DND-41 (cell line): Measurements from ENCODE around the gene CHRM4.

Experiments
- ATAC-seq: fragments of 200-7000 bp; cut with Tn5 transposase; 3 replicates; pipeline ENCODE4 v1.9.1; 2021; ENCODE audit warnings: low read depth; ENCODE audit not compliant: insufficient read depth
- DNase-seq: peaks from one replicate; pipeline ENCODE4 v3.0.0-alpha.2; 2020
- H2AFZ ChIP-seq: 2 replicates; pipeline ENCODE4 v1.6.0; 2012; ENCODE audit warnings: low read depth, low read length
- H3K27ac ChIP-seq: 2 replicates; pipeline ENCODE4 v1.5.1; 2012; ENCODE audit warnings: low read length, inconsistent platforms
- H3K27me3 ChIP-seq: fragments of 200-600 bp; sonication (generic); 2 replicates; pipeline ENCODE4 v1.6.0; 2012; ENCODE audit warnings: low read length, mild to moderate bottlenecking, inconsistent platforms; ENCODE audit not compliant: insufficient read depth, poor library complexity
- H3K36me3 ChIP-seq: 2 replicates; pipeline ENCODE4 v1.5.1; 2012; ENCODE audit warnings: low read length, inconsistent platforms; ENCODE audit not compliant: insufficient read depth
- H3K4me1 ChIP-seq: 2 replicates; pipeline ENCODE4 v1.5.1; 2012; ENCODE audit warnings: mild to moderate bottlenecking, low read length; ENCODE audit not compliant: insufficient read depth
- H3K4me2 ChIP-seq: 2 replicates; pipeline ENCODE4 v1.6.0; 2012; ENCODE audit warnings: mild to moderate bottlenecking, moderate library complexity, low read length, inconsistent platforms; ENCODE audit not compliant: insufficient read depth
- H3K4me3 ChIP-seq, 2 experiments: fragments of 200-600 bp in 1 of 2; shearing (Covaris generic) in 1 of 2; 2 replicates each; pipeline ENCODE4 v1.5.1; 2012 to 2016; ENCODE audit warnings: inconsistent platforms in 2 of 2, low read length in 2 of 2, mild to moderate bottlenecking in 2 of 2, low read depth in 1 of 2, moderate library complexity in 1 of 2
- H3K79me2 ChIP-seq: 2 replicates; pipeline ENCODE4 v1.6.0; 2012; ENCODE audit warnings: low read length, inconsistent platforms; ENCODE audit not compliant: insufficient read depth
- H3K9ac ChIP-seq: 2 replicates; pipeline ENCODE4 v1.6.0; 2012; ENCODE audit warnings: low read depth, mild to moderate bottlenecking, inconsistent platforms, low read length, moderate library complexity
- H3K9me3 ChIP-seq: 2 replicates; pipeline ENCODE4 v1.5.1; 2012; ENCODE audit warnings: low read length, moderate library complexity, mild to moderate bottlenecking, inconsistent platforms; ENCODE audit not compliant: insufficient read depth, severe bottlenecking
- H4K20me1 ChIP-seq: 2 replicates; pipeline ENCODE4 v1.6.0; 2012; ENCODE audit warnings: low read length; ENCODE audit not compliant: insufficient read depth
- EZH2 ChIP-seq: IDR thresholded peaks from 3 replicates; pipeline ENCODE4 v1.6.1; 2012; ENCODE audit warnings: borderline replicate concordance, low read depth, mild to moderate bottlenecking, moderate library complexity, low read length, inconsistent platforms; ENCODE audit not compliant: severe bottlenecking
- TF ChIP-seq, protein P1 (sequence below): IDR thresholded peaks from 2 replicates; pipeline ENCODE4 v1.5.1; 2012; ENCODE audit warnings: borderline replicate concordance, low read length, moderate library complexity, mild to moderate bottlenecking; ENCODE audit not compliant: poor library complexity, severe bottlenecking; ENCODE audit errors: extremely low read depth

Gene CHRM4

DNA sequence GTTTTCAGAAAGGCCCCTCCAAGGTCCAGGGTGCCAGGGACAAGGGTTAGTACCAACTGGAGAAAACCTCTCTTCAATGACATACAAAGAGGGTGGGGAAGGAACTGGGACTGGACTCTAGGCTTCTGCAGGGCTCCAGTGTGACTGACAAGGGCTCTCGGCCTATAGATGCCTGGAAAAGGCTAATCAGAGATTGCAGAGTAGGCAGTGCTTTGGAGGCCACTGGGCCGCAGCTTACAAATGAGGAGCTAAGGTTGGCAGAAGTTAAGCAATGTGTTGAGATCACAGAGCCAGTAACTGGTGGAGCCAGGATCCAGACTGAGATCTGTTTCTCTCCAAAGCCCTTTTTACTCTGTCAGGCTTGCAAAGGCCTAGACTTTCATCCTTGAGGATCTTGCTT lies 51.8 kb downstream of the CHRM4 start:
- no peak for ATAC-seq
- DNase-seq: no peak
- Histone ChIP-seq H3K27ac (no peak overlapping the region), H3K4me1 (peaks cover 23% of the 10 kb centered on the region), H3K36me3 (no peaks in the 10 kb centered on the region), H3K4me2 (no peak overlapping the region), H3K79me2 (no peaks in the 10 kb centered on the region), H4K20me1 (no peaks in the 10 kb centered on the region), H2AFZ (no peak overlapping the region), H3K4me3 (no peak overlapping the region), H3K9ac (no peak overlapping the region), H3K9me3 (no peaks in the 10 kb centered on the region), H3K27me3 (peaks cover 8% of the 10 kb centered on the region)
- TF ChIP-seq, protein P1, sequence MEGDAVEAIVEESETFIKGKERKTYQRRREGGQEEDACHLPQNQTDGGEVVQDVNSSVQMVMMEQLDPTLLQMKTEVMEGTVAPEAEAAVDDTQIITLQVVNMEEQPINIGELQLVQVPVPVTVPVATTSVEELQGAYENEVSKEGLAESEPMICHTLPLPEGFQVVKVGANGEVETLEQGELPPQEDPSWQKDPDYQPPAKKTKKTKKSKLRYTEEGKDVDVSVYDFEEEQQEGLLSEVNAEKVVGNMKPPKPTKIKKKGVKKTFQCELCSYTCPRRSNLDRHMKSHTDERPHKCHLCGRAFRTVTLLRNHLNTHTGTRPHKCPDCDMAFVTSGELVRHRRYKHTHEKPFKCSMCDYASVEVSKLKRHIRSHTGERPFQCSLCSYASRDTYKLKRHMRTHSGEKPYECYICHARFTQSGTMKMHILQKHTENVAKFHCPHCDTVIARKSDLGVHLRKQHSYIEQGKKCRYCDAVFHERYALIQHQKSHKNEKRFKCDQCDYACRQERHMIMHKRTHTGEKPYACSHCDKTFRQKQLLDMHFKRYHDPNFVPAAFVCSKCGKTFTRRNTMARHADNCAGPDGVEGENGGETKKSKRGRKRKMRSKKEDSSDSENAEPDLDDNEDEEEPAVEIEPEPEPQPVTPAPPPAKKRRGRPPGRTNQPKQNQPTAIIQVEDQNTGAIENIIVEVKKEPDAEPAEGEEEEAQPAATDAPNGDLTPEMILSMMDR: no peak
- no peak for TF ChIP-seq EZH2

DNA sequence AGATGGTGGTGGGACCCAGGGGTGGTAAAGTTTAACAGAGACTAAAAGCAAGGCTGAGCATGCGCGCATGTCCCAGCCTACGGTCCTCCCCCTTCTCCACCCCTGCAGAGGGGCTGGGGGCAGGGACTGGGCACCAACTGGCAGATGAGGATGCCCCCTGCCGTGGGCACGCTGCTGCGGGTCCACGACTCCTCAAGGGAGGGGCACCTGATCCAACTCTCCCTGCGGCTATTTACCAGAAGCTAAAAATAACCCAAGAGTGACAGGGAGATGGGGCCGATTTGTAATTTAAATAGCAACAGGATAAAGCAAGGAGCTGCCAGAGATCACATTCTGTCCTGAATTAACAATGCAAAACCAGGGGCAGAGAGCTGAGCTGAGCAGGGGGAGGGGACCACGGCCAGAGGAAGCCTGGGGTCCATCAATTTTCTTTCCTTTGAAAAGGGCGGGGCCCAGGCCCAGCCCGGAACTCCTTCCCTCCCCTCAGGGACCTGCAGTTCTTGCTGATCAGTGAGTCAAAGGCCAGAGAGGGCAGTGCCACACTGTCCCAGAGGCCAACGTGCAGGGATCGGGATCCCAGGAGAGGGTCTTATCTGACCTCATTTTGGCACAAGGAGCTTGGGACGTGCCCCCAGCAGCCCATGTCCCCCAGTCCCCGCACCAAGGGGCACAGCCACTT lies 52.4 kb downstream of the CHRM4 start:
- peaks cover under 1% of the 10 kb centered on the region; the same call in 1 of the 2 replicates for H4K20me1 ChIP-seq
- H3K4me2 ChIP-seq: no peak overlapping the region
- H3K27me3 ChIP-seq: peaks cover 15% of the 10 kb centered on the region
- TF ChIP-seq EZH2: no peak
- TF ChIP-seq, protein P1: no peak
- H3K9ac ChIP-seq: no peak overlapping the region
- H3K79me2 ChIP-seq: no peaks in the 10 kb centered on the region
- DNase-seq (no peak), ATAC-seq (no peak)
- no peak overlapping the region for H3K4me3 ChIP-seq
- no peak overlapping the region for H3K27ac ChIP-seq
- no peak overlapping the region for H2AFZ ChIP-seq
- no peaks in the 10 kb centered on the region for H3K9me3 ChIP-seq
- no peaks in the 10 kb centered on the region for H3K36me3 ChIP-seq
- peaks cover 23% of the 10 kb centered on the region for H3K4me1 ChIP-seq

DNA sequence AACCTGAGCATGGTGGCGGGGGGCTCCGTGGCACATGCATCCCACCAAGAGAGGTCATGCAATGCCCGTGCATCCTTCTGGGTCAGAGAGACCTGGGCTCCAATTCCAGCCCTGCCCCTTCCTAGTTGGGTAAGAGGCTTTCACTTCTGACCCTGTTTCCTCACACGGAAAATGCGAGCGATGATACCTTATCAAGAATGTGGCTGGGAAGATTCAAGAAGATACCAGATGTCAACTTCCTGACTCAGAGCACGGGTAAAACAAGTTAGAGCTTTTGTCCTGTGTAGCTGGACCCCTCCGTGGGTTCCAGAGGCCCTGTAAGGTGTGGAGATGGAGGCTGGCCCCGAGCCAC lies 53.0 kb downstream of the CHRM4 start:
- DNase-seq (no peak), ATAC-seq (no peak)
- Histone ChIP-seq H3K4me2 (no peak overlapping the region), H3K9me3 (no peaks in the 10 kb centered on the region), H3K4me3 (no peak overlapping the region), H3K36me3 (no peaks in the 10 kb centered on the region), H3K9ac (no peak overlapping the region), H3K27me3 (peaks cover 20% of the 10 kb centered on the region), H3K27ac (no peak overlapping the region), H3K79me2 (no peaks in the 10 kb centered on the region), H3K4me1 (peaks cover 26% of the 10 kb centered on the region), H4K20me1 (peaks cover 6% of the 10 kb centered on the region; the same call in 1 of the 2 replicates), H2AFZ (no peak overlapping the region)
- no peak for TF ChIP-seq EZH2
- TF ChIP-seq, protein P1: no peak
